HPDE6-E6E7 (cell line): Measurements from ENCODE around the gene SOCS1.

ENCODE experiments used
- DNase-seq: peaks from one replicate; pipeline ENCODE4 v3.0.0; 2011; ENCODE audit warnings: missing footprints; ENCODE audit errors: extremely low spot score

Gene SOCS1

DNA sequence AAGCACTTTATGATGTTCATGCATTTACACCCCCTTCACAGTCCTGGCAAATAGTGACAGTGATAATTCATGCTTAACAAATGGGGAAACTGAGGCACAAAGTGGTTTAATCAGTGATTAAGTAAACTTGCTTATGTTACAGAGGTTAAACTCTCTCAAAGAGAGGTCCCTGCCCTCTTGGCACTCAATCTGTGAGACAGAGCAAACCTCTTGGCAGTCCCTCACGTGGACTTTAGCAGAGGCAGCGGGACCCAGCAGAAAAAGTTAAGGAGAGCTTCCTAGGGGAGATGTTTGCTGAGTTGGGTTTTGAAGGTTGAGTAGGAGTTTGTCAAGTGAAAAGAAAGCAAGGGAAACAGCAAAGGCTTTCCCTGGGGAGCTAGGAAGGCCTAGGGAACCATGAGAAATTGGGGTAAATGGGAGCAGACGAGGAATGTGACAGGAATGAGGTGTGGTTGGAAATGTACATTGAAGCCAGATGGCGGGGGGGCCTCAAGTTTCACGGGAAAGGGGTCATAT, 10.7 kb downstream of the SOCS1 start:
- no peak for DNase-seq

DNA sequence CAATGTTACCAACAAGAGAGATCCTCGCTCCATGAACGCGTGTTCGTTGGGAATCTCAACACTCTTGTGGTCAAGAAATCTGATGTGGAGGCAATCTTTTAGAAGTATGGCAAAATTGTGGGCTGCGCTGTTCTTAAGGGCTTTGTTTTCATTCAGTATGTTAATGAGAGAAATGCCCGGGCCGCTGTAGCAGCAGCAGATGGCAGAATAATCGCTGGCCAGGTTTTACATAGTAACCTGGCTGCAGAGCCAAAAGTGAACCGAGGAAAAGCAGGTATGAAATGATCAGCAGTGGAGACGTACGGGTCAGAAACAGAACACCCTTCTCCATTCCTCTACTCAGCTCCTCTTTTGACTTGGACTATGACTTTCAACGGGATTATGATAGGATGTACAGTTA, 13.3 kb downstream of the SOCS1 start:
- DNase-seq: no peak

DNA sequence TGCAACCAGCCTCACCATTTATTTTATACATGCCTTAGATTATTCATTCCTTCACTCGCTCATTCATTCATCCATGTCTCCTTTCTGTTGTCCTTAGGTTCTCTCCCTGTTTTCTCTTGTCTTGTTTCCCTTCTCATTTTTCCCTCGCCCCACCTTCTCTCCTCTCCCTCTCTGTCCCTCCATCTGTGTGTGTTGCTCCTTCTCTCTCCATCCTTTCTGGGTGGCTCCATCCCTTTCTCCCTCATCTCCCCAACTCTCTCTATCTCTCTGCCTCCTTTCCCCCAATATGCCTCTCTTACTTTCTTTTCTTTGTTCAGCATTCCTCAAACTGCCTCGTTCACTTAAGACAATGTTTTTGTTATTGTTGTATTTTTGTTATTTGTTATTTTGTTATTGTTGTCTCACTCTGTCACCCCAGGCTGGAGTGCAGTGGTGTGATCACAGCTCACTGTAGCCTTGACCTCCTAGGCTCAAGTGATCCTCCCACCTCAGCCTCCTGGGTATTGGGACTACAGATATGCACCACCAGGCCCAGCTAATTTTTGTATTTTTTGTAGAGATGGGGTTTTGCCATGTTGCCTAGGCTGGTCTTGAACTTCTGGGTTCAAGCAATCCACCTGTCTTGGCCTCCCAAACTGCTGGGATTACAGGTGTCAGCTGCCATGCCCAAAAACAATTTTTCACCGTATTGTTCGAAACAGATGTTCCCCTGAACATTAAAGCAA, 14.4 kb downstream of the SOCS1 start:
- DNase-seq: no peak

DNA sequence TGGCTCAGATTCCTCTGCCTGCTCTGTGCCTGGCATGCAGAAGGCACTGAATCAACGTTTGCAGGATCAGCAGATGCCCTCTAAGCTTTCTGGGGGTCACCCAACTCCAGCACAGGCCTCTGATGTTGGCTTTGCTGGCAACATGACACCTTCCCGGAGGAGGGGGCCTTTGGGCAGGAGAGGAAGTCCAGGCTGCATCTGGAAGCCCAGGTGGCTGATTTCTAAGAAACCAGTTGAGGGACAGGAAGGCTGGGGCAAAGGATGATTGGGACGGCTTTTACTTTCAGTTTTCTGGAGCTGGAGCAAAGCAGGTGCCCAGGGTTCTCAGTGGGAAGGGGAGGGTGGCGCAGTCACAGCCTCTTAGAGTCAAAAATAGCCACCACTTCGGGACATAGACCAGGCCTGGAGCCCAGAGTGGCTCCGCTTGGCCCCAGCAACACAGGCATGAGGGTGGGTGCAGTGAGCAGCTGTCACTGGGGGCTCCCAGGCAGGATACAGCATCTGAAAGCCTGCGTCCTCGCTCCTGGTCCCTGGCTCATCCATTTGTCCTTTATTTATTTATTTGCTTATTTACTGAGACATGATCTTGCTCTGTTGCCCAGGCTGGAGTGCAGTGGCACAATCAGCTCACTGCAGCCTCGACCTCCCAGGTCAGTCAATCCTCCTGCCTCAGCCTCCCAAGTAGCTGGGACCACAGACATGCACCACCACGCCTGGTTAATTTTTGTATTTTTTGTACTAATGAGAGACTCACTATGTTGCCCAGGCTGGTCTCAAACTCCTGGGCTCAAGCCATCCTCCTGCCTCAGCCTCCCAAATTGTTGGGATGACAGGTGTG, 15.1 kb downstream of the SOCS1 start:
- no peak for DNase-seq

DNA sequence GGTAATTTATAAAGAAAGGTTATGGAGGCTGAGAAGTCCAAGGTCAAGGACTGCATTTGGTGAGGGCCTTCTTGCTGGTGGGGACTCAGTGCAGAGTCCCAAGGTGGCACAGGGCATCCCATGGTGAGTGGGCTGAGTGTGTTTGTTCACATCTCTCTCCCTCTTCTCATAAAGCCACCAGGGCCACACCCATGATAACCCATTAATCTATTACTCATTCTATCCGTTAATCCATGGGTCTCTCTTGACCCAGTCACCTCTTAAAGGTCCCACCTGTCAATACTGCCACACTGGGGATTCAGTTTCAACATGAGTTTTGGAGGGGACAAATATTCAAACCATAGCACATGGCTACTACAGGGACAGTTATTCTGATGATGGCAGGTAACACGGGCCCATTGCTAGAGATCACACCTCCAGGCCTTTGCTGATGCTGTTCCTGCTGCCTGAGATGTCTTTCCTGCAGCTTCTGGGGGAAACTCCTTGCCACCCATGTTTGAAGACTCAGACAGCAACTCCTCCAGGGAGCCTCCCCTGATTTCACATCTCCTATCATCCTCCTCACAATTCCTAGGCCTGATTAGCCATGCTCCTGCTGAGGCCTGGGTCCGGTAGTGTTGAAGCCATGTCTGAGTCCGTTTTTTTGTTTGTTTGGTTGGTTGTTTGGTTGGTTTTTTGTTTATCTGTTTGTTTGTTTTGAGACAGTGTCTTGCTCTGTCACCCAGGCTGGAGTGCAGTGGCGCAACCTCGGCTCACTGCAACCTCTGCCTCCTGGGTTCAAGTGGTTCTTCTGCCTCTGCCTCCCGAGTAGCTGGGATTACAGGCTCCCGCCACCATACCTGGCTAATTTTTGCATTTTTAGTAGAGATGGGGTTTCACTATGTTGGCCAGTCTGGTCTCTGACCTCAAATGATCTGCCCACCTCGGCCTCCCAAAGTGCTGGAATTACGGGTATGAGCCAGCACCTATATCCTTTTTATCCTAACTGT, 16.1 kb downstream of the SOCS1 start:
- no peak for DNase-seq

DNA sequence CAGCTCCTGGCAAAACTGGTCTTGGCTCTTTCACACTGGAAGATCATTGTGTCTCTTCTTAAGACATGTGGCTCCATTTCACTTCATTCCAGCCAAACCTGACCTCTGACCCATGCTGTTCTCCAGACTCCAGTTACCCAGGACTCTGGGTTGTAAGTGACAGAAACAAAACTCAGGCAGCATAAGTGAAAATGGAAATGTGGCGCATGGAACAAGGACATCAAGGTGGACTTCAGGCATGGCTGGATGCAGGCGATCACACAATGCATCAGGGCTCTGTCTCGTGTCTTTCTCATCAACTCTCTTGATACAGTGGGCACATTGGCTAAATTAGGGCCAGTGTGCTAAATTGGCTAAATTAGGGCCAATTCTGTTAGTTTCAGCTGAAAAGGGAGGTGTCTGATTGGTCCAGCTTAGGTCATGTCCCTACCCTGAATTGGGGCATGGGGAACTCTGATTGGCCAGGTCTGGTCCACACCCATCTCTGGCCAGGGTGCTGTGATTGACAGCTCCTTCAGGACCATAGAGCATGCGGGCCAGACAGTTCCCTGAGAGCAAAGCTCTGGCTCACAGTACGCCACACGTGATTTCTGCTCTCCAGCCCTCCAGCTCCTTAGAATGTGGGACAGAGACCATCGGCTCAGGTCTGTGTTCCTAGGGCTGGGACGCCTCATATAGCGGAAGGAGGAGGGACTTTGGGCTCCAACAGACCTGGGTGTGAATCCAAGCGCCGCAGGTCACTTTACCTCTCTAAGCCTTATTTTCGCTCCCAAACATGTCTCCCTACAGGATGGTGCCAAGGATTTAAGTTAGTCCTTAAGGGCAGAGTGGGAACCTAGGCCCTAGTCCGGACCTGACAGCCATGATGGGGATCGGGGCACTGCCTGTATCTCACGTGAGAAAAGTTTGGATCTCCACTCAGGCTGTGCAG, 17.5 kb downstream of the SOCS1 start:
- DNase-seq: no peak

DNA sequence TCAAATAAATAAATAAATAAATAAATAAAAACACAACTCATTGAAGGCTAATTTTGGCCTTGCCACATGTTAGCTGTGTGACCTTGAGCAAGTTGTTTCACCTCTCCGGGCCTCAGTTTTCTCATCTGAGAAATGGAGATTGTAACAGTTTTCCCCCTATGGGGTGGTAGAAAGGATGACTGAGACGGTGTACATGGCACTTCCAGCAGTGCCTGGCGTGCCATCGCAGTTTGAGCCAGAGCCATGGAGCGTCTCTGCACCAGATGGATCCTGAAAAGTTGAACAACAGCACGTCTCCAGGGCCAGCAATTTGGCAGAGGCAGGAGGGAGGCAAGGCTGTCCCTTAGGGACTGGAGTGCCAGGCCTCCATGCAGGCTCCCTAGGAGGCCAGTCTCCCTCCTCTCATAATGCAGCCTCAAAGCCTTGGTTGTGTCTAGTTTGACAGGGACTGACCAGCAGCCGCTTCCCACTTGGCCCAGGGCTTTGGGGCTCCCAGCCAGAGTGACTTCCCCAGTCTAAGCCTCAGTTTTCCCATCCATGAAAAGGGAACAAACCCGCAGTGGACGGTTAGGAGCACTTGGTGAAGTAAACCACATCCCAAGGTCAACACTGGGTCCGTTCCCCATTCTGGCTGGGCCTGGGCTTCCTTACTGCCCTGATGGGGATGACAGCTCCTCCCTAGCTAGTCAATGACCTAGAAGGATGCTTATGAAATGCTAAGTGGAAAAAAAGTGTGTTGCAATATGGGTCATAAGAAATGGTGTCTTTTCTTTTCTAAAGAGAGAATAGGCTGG, 19.3 kb downstream of the SOCS1 start:
- DNase-seq: no peak

DNA sequence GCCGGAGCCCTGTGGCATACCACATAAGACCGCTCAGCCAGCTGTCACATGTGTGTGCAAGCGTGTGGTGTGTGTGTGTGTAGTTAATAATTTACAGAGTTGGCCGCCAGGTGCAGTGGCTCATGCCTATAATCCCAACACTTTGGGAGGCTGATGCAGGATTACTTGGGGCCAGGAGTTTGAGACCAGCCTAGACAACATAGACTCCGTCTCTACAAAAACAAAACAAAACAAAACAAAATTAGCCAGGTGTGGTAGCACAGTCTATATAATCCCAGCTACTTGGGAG, 20.4 kb downstream of the SOCS1 start:
- DNase-seq: no peak

DNA sequence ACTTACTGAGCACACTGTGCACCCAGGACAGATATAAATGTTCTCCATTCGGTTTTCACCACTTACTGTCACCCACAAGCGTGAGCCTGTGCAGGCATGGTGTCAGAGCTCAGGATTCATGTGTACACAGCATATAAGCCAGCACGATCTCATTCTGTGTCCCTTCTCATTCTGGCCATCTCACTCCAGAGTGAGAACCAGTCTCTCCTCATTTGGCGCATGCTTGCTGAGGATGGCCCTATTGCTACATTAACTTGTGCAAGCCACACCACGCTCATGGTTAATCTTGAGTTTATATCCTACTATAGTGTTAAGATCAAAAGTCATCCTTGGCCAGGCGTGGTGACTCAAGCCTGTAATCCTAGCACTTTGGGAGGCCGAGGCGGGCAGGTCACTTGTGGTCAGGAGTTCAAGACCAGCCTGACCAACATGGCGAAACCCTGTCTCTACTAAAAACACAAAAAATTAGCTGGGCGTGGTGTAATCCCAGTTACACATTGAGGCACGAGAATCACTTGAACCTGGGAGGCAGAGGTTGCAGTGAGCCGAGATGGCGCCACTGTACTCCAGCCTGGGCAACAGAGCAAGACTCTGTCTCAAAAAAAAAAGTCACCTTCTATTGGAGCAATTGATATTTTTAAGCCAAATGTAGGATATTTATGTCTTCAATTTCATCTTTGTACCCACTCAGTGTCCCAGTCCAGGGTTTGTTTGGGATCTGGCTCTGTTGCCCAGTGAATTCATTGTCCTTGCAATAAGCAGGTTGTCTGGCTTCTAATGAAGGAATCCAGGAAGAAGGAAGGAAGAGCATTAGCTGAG, 20.9 kb downstream of the SOCS1 start:
- DNase-seq: no peak

DNA sequence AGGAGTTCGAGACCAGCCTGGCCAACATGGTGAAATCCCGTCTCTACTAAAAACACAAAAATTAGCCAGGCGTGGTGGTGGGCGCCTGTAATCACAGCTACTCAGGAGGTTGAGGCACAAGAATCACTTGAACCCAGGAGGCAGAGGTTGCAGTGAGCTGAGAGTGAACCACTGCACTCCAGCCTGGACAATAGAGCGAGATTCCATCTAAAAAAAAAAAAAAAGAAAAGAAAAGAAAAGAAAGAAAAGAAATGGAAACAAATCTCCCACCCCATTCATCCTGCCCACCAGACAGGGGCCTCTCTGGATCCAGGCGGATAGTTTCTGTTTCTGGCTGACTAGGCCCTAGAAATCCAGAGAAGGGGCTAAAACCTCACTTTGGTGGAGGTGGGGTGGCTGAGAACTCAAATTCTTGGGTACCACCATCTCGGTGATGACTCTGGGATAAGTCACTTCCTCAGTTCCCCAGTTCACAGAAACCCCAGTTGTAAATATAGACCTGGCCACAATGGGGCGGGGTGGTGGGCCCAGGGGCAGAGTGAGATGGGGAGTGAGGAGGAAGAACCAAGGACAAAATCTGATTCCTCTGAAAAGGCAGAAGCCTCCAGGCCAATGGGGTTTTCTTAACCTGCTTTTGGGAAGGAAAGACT, 22.2 kb downstream of the SOCS1 start:
- no peak for DNase-seq

DNA sequence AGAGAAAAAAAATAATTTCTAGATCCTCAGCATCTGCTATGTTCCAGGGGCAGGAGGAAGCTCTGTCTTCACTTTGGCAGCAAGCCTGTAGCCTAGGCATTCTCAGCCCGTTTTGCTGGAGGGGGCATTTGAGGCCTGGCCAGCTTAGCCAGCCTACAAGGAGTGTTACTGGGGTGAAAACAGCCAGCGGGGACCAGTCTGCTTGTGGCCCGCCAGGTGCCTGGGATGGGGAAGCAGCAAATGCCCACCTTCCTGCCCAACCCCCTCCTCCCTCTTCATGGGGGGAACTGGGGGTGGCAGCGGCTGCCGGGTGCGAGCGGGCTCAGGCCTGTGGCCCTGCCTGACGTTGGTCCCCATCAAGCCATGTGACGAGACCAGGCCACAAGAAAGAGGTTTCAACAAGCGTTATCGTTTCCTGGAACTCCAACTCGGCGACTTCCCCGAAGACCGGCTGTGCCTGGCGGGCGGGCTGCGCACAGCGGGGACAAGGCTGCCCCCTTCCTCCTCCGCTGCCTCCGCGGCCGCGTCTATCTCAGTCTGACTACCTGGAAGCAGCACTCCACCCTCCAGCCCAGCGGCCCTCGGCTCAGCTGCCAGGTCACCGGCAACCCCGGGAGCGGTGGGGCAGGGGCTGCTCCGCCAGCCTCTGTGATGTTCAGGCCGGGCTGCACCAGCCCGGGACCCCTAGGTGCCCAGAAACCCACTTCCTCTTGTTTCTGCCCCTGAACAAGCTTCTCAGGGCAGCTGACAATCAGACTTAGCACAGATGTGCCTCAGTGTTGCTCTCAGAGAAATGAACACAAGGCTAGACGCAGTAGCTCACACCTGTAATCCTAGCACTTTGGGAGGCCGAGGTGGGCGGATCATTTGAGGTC, 22.9 kb downstream of the SOCS1 start:
- DNase-seq: no peak

DNA sequence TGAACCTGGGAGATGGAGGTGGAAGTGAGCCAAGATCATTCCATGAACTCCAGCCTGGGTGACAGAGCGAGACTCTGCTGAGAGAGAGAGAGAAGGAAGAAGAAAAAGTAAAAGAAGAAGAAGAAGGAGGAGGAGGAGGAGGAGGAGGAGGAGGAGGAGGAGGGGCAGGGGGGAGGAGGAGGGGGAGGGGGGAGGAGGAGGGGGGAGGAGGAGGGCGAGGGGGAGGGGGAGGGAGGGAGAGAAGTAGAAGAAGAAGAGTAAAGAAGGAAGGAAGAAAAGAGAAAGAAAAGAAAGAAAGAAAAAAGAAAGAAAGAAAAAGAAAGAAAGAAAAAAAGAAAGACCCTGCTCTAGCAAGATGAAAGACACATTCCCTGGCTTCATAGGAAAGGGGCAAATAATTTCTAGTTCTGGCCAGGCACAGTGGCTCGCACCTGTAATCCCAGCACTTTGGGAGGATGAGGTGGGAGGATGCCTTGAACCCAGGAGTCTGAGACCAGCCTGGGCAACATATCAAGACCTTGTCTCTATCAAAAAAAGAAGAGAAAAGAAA, 23.6 kb downstream of the SOCS1 start:
- DNase-seq: no peak

DNA sequence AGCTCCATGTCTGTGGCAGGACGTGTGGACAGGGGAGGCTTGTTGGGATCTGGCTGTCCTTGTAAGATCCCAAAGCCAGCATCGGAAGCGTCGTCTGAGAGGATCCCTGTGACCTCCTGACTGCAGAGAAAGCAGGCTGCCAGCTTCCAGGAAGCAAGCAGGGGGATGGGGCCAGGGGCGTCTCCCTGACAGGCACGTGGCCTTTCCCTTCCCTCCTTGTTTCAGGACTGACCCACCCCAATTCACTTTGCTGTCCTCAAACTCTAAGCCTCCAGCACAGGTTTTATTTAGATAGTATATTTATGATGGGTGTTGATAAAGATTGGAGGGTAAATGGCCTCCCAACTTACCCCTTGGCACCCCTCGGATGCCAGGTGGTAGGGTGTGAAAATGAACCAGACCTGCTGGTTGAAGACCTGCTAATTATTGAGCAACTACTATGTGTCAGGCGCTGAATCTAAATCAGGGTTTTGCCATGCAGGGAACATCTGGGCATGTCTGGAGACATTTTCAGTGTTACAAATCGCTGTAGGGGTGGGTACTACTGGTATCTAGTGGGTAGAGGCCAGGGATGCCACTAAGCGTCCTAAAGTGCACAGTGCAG, 24.5 kb downstream of the SOCS1 start:
- DNase-seq: no peak

DNA sequence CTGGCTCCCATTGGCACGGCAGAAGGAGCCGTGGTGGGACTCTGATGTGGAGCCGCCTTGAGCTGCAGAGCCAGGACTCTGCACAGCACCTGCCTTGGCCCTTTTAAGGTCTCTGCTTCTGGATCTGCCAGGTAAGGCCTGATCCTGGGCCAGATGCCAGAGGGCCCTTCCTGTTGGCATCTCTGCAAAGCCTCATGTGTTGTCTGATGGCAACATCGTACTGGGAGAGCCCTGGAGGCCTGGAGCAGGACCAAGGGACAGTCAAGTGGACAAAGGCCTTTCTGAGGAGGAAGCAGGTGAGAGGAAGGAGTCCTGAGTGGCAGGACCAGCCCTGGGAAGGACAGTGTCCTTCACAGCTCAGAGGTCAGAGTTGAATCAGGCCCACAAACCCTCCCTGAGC, 26.1 kb downstream of the SOCS1 start:
- no peak for DNase-seq

DNA sequence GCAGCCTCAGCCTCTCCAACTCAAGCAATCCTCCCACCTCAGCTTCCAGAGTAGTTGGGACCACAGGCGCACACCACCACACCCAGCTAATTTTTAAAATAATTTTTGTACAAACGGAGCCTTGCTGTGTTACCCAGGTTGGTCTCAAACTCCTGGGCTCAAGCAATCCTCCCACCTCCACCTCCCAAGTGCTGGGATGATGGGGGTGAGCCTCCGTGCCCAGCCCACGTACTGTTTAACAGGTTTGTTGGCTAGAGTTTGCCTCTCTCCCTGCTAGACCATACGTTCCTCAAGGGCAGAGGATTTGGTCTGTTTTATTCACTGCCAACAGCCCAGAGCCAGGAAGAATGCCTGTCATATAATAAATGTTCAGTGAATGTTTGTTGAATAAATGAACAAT, 26.6 kb downstream of the SOCS1 start:
- DNase-seq: no peak

DNA sequence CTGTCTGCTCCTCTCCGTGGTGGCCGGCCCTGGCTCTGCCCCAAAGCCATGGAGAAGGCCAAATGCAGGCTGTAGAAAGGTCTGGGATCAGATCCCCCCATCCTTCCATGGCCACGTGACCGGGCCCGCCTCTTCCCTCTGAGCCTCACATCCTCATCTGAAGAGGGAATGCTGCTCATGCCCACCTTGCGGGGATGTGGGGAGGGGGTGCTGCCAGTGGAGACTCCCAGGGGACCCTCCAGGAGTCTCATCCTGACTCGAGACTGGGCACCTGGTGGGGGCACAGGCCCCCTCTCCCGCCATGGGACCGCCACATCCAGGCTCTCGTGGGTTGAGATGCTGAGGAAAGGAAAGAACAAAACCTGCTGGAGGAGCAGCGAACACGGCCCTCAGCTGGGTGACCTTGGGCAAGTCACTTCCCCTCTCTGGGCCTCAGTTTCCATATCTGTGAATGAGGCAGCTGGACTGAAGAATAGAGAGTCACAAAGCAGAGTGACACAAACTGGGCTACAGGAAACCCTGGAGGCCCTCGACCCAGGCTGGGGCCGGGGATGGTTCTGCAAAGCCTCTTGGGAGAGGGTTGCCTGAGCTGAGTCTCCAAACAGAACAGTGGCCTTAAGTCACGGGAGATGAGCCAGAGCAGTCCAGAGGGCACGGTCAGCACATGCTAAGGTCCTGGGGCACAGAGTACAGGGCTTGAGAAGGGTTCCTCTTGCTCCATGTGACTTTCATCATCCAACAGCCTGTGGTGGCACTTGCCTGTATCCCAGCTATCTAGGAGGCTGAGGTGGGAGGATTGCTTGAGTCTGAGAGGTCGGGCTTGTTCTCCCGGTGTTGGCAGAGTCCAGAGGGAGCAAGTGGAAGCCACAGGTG, 30.1 kb downstream of the SOCS1 start:
- no peak for DNase-seq
